Keratinocyte (primary cell): ENCODE results near the gene MAT1A. TPM values are rescaled to one million over a fixed set of nuclear protein-coding genes. Genes with fewer than 3 reads are reported as not detected.

ENCODE experiments used
- DNase-seq: peaks from one replicate; pipeline ENCODE4 v3.0.0-alpha.2; 2011; ENCODE audit warnings: low read depth, missing footprints, low spot score
- FAIRE-seq: peaks from 2 replicates; lab custom pipeline; 2011; peaks lifted over from hg19 to GRCh38; lab: Jason Lieb, UNC
- H2AFZ ChIP-seq: 2 replicates; pipeline ENCODE4 v1.6.0; 2012; ENCODE audit warnings: low read length, control low read depth, inconsistent platforms; ENCODE audit not compliant: control insufficient read depth
- H3K27ac ChIP-seq: 2 replicates; pipeline ENCODE4 v1.5.1; 2011; ENCODE audit warnings: low read length; ENCODE audit not compliant: control insufficient read depth, insufficient read depth
- H3K27me3 ChIP-seq: 3 replicates; pipeline ENCODE4 v1.6.0; 2011; ENCODE audit warnings: low read length; ENCODE audit not compliant: control insufficient read depth, insufficient read depth; ENCODE audit errors: extremely low read depth
- H3K36me3 ChIP-seq, 2 experiments: 2 replicates in 1 of 2; 3 replicates in 1 of 2; pipeline ENCODE4 v1.5.1; 2011; ENCODE audit warnings: low read length in 2 of 2, mild to moderate bottlenecking in 1 of 2; ENCODE audit not compliant: control insufficient read depth in 2 of 2, insufficient read depth in 2 of 2; ENCODE audit errors: extremely low read depth in 1 of 2
- H3K4me1 ChIP-seq: 3 replicates; pipeline ENCODE4 v1.5.1; 2011; ENCODE audit warnings: low read length; ENCODE audit not compliant: control insufficient read depth, insufficient read depth; ENCODE audit errors: extremely low read depth
- H3K4me2 ChIP-seq: 3 replicates; pipeline ENCODE4 v1.6.0; 2011; ENCODE audit warnings: low read depth, low read length; ENCODE audit not compliant: control insufficient read depth, insufficient read depth; ENCODE audit errors: extremely low read depth
- H3K4me3 ChIP-seq, 3 experiments: fragments of 200-600 bp in 1 of 3; sonication (generic) in 1 of 3; 2 replicates in 2 of 3; 3 replicates in 1 of 3; pipeline ENCODE4 v1.5.1; 2011 to 2016; ENCODE audit warnings: low read length in 3 of 3, mild to moderate bottlenecking in 3 of 3, control low read depth in 2 of 3, inconsistent platforms in 1 of 3, low read depth in 1 of 3, mixed read lengths in 1 of 3, mixed run types in 1 of 3, moderate library complexity in 1 of 3; ENCODE audit not compliant: control insufficient read depth in 2 of 3, insufficient read depth in 2 of 3; ENCODE audit errors: extremely low read depth in 1 of 3
- H3K79me2 ChIP-seq: 2 replicates; pipeline ENCODE4 v1.6.0; 2012; ENCODE audit warnings: low read length; ENCODE audit not compliant: control insufficient read depth, insufficient read depth
- H3K9ac ChIP-seq: 3 replicates; pipeline ENCODE4 v1.6.0; 2011; ENCODE audit warnings: low read length; ENCODE audit not compliant: control insufficient read depth, insufficient read depth; ENCODE audit errors: extremely low read depth
- H3K9me1 ChIP-seq: 3 replicates; pipeline ENCODE4 v1.6.0; 2011; ENCODE audit warnings: low read length; ENCODE audit not compliant: control insufficient read depth, insufficient read depth; ENCODE audit errors: extremely low read depth
- H3K9me3 ChIP-seq: 2 replicates; pipeline ENCODE4 v1.5.1; 2012; ENCODE audit warnings: low read depth, low read length; ENCODE audit not compliant: control insufficient read depth
- H4K20me1 ChIP-seq: 3 replicates; pipeline ENCODE4 v1.6.0; 2011; ENCODE audit warnings: low read length; ENCODE audit not compliant: control insufficient read depth, insufficient read depth; ENCODE audit errors: extremely low read depth
- EZH2 ChIP-seq: IDR thresholded peaks from one replicate; pipeline ENCODE4 v1.6.1; 2012; ENCODE audit warnings: inconsistent platforms, mild to moderate bottlenecking, low read length, moderate library complexity
- dilution Hi-C: fragments of 300-500 bp; cut with MboI; formaldehyde crosslinking; loops from one replicate; pipeline ENCODE4 v1.7.0; 2020; ENCODE audit warnings: low sequenced_read_pairs; ENCODE audit not compliant: extremely low pct_ligation_motif_present
- polyA plus RNA-seq, 5 experiments: library from polyadenylated mRNA; depleted of rRNA in 3 of 5; stranded (reverse) in 3 of 5; stranded (forward) in 1 of 5; unstranded in 1 of 5; fragments of >200 nt; gene quantifications; 1 replicate in 1 of 5; 2 replicates in 3 of 5; 3 replicates in 1 of 5; pipeline versions ENCODE4 v1.2.1 to v1.2.3, GENCODE V29; 2011 to 2012; ENCODE audit warnings: missing spikeins in 2 of 5, low read depth in 1 of 5, low replicate concordance in 1 of 5
- TF ChIP-seq, protein P1 (sequence below), 3 experiments: IDR thresholded peaks in 1 of 3; conservative IDR thresholded peaks in 1 of 3; optimal IDR thresholded peaks in 1 of 3; 2 replicates in 2 of 3; 3 replicates in 1 of 3; pipeline versions ENCODE3 to v1.5.1; 2011; ENCODE audit warnings: low read length in 3 of 3, mild to moderate bottlenecking in 3 of 3, moderate library complexity in 2 of 3, control low read depth in 1 of 3, inconsistent platforms in 1 of 3; ENCODE audit not compliant: insufficient read depth in 2 of 3; ENCODE audit errors: extremely low read depth in 1 of 3

Gene MAT1A
- polyA plus RNA-seq, 1 donor (not counting 4 experiments of a cell fraction or from before 2014, with no cell fraction given), result 0.37 TPM

DNA sequence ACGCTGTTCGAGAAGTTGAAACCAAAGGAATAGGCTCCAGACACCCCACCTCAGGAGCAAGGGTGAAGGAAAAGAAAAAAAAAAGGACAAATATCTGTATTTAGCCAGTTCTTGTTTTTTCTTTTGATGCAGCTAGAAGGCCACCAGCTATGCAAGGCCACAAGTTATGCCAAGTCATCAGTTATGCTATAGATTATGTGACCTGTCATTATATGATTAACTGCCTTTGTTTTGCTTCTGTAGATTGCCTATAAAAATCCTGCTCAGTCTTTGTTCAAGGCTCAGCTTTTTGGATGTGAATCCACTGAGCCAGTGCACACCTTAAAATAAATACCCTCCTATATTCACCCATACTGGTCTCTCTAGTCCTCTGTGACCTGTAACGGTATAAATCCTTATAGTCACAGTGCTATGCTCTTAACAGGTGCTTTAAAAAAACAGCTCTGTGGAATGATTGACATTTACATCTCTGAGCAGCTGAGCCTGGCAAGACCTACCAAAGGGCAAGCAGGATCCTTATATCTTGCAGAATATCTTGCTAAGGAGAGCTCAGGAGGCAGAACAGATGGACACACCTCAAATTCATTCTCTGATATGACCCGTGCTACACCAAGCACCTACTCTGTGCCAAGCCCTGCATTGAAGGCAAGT, 20.4 kb downstream of the MAT1A start:
- dilution Hi-C loops, result loop anchor here (25.0 kb wide), 1 partner anchor 93 kb away; the partner anchor contains the start of genes DYDC1 and DYDC2
- H3K9me1 ChIP-seq, result no peaks in the 10 kb centered on the region
- no peak overlapping the region for H3K4me3 ChIP-seq
- no peak for TF ChIP-seq EZH2
- TF ChIP-seq, protein P1, sequence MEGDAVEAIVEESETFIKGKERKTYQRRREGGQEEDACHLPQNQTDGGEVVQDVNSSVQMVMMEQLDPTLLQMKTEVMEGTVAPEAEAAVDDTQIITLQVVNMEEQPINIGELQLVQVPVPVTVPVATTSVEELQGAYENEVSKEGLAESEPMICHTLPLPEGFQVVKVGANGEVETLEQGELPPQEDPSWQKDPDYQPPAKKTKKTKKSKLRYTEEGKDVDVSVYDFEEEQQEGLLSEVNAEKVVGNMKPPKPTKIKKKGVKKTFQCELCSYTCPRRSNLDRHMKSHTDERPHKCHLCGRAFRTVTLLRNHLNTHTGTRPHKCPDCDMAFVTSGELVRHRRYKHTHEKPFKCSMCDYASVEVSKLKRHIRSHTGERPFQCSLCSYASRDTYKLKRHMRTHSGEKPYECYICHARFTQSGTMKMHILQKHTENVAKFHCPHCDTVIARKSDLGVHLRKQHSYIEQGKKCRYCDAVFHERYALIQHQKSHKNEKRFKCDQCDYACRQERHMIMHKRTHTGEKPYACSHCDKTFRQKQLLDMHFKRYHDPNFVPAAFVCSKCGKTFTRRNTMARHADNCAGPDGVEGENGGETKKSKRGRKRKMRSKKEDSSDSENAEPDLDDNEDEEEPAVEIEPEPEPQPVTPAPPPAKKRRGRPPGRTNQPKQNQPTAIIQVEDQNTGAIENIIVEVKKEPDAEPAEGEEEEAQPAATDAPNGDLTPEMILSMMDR (optimal IDR thresholded peaks at IDR 0.05 in 1 of 3, IDR thresholded peaks at IDR 0.05 in 1 of 3, conservative IDR thresholded peaks at IDR 0.05 in 1 of 3; ENCODE audit: extremely low read depth in 1 of 3, insufficient read depth in 2 of 3, low read length in 3 of 3), result no peak
- H4K20me1 ChIP-seq, result no peaks in the 10 kb centered on the region
- peaks cover 8% of the 10 kb centered on the region for H3K27me3 ChIP-seq
- DNase-seq (no peak), FAIRE-seq (no peak)
- no peaks in the 10 kb centered on the region for H3K4me1 ChIP-seq
- no peaks in the 10 kb centered on the region for H3K36me3 ChIP-seq
- no peak overlapping the region for H3K4me2 ChIP-seq
- no peaks in the 10 kb centered on the region for H3K79me2 ChIP-seq
- no peak overlapping the region for H3K9ac ChIP-seq
- H2AFZ ChIP-seq, result no peak overlapping the region
- no peaks in the 10 kb centered on the region for H3K9me3 ChIP-seq
- no peak overlapping the region for H3K27ac ChIP-seq

DNA sequence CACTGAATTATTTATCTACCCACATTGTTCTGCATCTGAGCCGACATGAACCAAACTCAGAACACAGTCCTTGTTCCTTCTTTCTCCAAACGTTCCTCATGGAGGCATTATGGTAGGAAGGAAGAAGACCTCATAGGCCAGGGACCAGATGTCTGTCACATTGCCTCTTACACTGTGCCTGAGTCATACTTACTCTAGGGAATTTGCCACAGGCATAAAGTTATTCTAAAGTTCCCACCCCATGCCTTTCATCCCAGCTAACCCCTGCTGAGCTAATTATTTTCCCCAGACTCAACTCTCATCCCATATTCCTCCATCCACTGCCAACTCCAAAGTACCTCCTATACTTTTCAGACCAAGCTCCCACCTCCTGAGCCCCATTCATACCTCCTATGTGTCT, 21.2 kb downstream of the MAT1A start:
- Histone ChIP-seq H3K79me2 (no peaks in the 10 kb centered on the region), H3K27ac (no peak overlapping the region), H3K36me3 (no peaks in the 10 kb centered on the region), H2AFZ (no peak overlapping the region), H3K4me1 (no peaks in the 10 kb centered on the region), H3K9me3 (no peaks in the 10 kb centered on the region), H3K27me3 (peaks cover 8% of the 10 kb centered on the region), H3K4me2 (no peak overlapping the region), H3K9ac (no peak overlapping the region), H4K20me1 (no peaks in the 10 kb centered on the region), H3K4me3 (no peak overlapping the region), H3K9me1 (no peaks in the 10 kb centered on the region)
- TF ChIP-seq, protein P1 (optimal IDR thresholded peaks at IDR 0.05 in 1 of 3, IDR thresholded peaks at IDR 0.05 in 1 of 3, conservative IDR thresholded peaks at IDR 0.05 in 1 of 3; ENCODE audit: extremely low read depth in 1 of 3, insufficient read depth in 2 of 3, low read length in 3 of 3), result no peak
- no peak for TF ChIP-seq EZH2
- dilution Hi-C loops, result loop anchor here (25.0 kb wide), 1 partner anchor 94 kb away; the partner anchor contains the start of genes DYDC1 and DYDC2
- FAIRE-seq, result no peak
- no peak for DNase-seq
